ENCODE measurements around the gene EEF1G.
"Not testable (repeated sequence)": the region's sequence is repeated elsewhere in the genome, so short reads cannot be mapped to it uniquely, and the experiment has no call there.

Gene EEF1G, protein sequence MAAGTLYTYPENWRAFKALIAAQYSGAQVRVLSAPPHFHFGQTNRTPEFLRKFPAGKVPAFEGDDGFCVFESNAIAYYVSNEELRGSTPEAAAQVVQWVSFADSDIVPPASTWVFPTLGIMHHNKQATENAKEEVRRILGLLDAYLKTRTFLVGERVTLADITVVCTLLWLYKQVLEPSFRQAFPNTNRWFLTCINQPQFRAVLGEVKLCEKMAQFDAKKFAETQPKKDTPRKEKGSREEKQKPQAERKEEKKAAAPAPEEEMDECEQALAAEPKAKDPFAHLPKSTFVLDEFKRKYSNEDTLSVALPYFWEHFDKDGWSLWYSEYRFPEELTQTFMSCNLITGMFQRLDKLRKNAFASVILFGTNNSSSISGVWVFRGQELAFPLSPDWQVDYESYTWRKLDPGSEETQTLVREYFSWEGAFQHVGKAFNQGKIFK

DNA sequence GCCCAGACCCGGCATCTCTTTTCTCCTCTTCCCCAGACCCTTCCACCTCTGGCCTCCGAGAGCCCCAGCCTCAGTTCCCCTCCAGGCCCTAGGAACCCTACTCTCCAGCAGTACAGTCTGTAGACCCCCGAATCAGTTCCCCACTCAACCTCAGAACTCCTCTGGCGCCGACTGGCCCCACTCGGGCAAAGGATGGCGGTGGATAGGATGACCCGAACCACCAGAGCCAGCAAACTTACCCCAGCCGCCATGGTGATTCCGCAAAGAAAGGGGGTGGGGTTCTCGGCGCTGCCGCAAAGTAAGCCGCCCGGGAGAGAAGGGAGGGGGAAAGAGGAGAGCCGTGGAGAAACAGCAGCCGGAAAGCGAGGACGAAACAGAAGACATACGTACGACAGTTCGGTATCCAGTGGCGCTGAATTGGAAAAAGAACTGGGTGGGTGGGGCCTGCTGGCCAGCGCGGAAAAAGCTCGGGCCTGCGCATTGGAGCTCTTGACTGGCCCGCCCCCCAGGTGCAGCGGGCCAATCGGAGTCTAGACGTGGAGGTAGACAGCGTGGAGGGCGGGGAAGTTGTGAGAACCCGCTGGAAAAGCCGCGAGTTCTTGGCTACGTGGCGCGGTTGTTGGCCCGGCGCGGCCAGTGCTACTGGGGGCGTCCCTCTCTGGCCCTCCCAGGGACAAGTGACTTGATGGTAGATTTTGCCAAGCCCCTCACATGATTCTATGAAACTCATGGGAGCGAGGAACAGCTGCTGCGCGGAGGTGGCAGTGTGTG lies at the start of gene EEF1G:
TSS of gene EEF1G (minus strand) at position 300 of the 771 bp plus-strand sequence. CDS start at position 251, 49 bp downstream.
- DNase-seq (ENCODE audit: low spot score): peak; percentile 100

DNA sequence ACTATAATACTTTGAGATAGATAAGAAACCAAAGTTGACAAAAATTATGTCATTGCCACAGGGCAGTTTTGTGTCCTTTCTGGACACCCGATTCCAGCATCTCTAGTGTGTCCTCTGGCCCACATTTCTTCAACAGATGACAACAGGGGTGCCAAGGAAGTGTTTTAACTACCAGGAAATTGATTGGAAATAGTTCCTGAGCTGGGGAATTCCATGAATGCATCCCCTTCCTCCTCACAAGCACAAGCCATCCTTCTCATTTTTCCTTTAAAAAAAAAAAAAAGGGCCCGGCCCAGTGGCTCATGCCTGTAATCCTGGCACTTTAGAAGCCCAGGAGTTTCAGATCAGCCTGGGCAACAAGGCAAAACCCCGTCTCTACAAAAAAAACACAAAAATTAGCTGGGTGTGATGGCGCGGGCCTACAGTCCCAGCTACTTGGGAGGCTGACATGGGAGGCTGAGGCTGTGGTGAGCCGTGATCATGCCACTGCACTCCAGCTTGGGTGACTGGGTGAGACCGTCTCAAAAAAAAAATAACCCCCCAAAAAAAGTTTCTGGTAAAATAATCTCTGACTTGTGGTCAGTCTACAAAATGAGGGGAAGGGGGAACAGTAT lies 48.9 kb upstream of the EEF1G start:
- no peak for DNase-seq (ENCODE audit: low spot score)

DNA sequence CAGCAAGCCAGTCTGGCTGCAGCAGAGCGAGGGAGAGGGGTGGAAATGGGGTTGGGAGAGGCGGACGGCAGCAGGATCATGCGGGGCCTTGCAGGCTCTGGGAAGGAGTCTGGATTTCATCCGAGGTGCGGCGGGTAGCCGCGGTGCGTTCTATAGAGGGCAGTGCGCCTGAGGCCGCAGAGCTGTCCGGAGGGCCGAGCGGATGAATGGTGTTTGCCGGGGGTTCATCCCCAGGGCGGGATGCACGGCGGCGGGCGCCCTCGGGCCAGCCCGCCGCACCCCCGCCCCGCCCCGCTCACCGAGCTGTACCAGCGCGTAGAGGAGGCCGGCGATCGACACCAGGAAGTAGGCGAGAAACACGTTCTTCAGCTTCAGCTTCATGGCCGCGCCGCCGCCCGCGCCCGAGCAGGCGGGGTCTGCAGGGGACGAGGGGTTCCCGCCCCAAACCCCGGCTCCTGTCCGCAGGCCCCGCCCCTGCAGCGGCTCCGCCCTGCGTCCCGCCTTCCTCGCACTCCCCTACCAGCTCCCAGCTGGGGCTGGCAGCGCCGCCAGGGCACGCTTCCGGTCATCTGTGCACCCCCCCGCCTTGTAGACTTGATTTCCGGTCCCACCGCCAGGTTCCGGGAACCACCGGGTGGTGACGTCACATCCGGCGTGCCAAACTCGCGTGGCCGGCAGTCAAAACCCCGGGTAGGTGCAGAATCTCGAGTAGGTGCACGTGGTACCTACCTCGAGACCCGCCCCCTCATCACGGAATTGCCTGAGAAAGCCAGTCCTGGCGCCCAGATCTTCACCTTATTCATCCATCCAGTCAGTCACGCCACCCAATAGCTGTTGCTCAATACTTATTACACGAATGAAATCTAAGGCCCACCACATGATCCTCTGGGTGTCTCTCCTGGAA lies 48.1 kb upstream of the EEF1G start, which contains the start of gene B3GAT3:
TSS of gene B3GAT3 (minus strand) at position 420 of the 904 bp plus-strand sequence. CDS start at position 381, 39 bp downstream.
- DNase-seq (ENCODE audit: low spot score): peak; percentile 98

DNA sequence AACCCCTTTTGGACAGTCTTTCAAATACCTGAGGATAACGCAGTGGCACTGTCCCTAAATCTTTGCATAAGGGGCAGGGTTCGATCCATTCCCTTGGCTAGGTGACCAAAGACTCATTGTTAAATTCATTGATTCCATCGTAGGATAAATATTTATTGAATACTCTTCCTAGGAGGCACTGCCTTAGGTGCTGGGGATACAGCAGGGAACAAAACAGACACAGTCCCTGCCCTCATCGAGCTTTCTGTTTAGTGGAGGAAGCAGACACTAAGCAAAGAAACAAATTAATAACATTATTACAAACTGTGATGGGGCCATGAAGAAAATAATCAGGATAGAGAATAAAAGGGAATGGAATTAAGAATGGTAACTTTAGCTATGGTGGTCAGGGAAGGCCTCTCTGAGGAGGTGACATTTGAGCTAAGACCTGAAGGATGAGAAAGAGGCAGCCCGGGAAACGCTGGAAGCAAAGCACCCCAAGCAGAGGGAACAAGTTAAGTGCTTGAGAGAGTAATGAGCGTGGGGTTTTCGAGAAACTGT lies 47.4 kb upstream of the EEF1G start:
- no peak for DNase-seq (ENCODE audit: low spot score)

GRCh38 chr11:62616957-62617356 lies 43.3 kb upstream of the EEF1G start:
- not testable (repeated sequence) for DNase-seq (ENCODE audit: low spot score)

DNA sequence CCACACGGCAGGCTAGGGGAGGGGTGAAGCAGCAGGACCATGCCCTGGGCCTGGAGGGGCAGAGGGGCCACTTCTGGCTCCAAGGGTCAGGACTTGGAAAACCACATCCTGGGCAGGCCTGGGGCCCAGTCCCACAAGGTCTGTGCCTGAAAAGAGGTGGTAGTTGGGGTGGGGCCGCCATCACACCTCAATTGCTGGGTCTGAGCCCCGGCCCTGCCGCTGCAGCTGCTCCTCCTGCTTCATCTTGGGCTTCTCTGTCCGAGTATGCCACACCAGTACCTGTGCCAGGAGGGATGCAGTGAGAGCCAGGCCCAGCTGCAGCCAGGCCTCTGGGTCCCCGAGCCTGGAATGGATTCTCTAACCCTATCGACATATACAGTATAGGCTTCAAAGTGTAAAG lies 41.8 kb upstream of the EEF1G start:
- no peak for DNase-seq (ENCODE audit: low spot score)

DNA sequence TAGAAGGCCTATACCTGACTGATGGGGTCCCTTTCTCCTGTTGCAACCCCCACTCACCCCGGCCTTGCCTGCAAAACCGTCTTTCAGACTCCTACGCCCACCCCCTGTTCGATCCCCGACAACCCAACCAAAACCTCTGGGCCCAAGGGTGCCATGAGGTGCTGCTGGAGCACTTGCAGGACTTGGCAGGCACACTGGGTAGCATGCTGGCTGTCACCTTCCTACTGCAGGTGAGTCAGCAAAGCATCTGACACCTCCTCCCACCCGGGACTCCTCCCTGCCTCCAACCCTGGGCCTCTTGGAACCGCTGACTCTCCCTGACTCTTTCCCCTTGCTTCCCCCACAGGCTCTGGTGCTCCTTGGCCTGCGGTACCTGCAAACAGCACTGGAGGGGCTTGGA lies 40.6 kb upstream of the EEF1G start:
- DNase-seq (ENCODE audit: low spot score): no peak

DNA sequence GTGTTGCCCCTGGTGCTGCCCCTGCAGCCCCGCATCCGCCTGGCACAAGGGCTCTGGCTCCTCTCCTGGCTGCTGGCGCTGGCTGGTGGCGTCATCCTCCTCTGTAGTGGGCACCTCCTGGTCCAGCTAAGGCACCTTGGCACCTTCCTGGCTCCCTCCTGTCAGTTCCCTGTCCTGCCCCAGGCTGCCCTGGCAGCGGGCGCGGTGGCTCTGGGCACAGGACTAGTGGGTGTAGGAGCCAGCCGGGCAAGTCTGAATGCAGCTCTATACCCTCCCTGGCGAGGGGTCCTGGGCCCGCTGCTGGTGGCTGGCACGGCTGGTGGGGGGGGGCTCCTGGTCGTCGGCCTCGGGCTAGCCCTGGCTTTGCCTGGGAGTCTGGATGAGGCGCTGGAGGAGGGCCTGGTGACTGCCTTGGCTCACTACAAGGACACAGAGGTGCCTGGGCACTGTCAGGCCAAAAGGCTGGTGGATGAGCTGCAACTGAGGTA lies 39.6 kb upstream of the EEF1G start:
- no peak for DNase-seq (ENCODE audit: low spot score)

GRCh38 chr11:62612366-62613290 lies 38.9 kb upstream of the EEF1G start, which contains the start of the genes EML3 and ROM1:
Gene EML3, minus strand, starts transcription at chr11:62612775. Its CDS starts 318 bp downstream, at chr11:62612457.
Gene ROM1, plus strand, starts transcription at chr11:62613257. Its CDS starts 25 bp downstream, at chr11:62613282.
- DNase-seq (ENCODE audit: low spot score): peak; percentile 95

GRCh38 chr11:62611705-62612365 lies 38.1 kb upstream of the EEF1G start:
- peak; percentile 78 for DNase-seq (ENCODE audit: low spot score)

DNA sequence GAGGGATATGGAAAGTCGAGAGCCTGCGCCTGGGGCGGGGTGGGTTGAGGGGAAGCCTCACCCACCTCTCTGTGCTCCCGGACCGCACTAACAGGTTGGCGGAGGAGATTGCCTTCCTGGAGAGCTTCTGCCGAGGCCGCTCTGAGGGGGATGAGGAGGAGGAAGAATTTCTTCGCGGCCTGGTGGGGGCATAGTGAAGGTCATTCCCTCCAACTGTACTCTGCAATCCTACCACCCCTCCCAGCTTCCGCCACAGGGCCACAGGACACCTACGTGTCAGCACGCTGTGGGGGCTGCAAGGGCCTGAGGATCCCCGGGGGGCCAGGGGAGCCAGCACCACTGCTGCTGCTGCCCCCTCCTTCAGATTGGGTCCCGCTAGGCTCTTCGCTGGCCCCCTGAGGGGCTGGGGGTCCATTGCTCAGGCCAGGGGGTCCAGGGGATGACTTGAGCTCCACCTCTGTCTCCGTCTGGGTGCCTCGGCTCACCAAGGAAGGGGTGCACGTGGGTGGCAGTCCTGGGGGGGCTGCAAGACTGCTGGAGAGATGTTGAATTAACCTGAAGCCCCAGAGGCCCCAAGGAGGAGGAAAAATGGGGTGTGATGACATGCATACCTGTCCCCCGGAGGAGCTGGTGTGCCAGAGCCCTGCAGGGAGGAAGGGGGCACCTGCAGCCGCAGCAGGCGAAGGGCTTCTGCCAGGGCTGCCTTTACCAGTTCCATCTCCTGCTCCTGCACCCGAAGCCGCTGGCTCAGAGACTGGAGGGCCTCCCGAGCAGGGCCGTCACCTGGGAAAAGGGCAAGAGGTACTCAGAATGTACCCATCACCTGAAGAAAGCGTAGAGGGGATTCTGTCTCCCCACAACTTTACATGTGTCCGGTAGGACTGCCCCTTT lies 37.4 kb upstream of the EEF1G start:
- DNase-seq (ENCODE audit: low spot score): no peak

DNA sequence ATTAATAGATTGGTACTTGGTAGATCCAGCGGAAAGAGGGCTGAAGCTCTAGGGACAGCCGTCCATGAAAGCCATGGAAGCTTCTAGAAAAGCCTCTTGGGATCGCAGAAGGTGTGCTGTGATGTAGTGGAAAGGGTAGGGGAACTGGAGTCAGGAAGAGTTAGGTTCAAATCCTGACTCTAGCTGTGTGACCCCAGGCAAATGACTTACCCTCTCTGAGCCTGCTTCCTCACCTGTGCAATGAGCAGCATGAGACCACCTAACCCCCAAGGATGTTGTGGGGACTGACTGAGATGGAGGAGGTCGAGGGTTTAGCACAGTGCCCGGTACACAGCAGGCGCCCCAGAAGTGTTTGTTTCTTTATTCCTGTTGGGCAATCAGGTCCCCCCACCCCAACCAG lies 36.7 kb upstream of the EEF1G start:
- DNase-seq (ENCODE audit: low spot score): no peak

DNA sequence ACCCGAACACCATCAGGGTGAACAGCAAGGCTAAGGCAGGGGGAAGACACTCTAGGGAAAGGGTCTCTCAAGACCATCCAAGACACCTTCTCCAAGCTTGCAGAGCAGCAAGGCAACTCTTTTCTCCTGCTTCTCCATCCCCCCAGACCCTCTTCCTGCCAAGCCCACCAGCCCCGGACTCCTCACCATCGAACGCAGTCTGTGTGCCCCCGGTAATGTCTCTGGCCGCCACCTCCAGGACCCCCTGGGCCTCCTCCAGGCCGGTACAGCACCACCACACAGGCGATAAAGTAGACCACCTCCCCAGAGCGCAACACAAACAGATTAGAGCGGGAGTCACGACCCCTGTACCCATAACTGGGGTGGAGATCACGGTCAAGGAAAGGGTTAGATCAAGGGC lies 35.1 kb upstream of the EEF1G start:
- DNase-seq (ENCODE audit: low spot score): no peak

DNA sequence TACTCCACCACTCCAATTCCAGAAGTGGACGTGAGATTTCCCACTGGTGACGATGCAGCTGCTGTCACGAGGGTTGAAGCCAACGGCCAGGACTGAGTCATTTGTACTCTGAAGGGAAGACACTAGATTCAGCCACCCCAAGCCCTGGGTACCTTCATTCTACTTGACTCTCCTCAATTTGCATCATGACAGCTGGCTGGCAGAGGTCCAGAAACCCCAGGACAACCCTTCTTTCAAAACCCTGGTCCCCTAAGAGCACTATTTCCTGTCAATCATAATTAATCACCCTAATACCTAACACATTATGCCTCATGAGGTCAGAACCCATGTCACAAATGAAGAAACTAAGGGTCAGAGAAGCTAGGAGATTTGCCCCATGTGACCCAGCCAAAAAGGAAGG lies 34.0 kb upstream of the EEF1G start:
- peak; percentile 83 for DNase-seq (ENCODE audit: low spot score)

DNA sequence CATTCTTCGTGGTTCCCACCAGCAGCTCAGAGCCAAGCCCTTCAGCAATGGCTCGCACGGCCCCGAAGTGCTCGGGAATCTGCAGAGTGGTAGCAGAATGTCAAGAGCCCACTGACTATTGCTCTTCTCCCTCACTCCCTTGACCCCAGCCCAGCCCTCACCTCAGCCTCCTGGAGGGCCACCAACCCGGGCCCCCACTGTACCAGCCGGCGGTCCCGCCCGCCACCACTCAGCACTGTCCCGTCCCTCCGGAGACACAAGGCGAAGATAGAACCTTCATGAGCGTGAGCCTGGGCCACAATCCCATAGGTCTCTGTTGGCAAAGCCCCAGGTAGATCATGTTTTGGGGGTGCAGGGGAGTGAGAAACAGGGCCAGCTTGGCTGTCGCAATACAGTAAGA lies 32.2 kb upstream of the EEF1G start:
- no peak for DNase-seq (ENCODE audit: low spot score)

GRCh38 chr11:62605467-62605866 lies 31.8 kb upstream of the EEF1G start:
- DNase-seq (ENCODE audit: low spot score): no peak

- DNase-seq (ENCODE audit: low spot score): no peak
These were observed 30.9 kb upstream of the EEF1G start for GRCh38 chr11:62604460-62605120.

Data from NAMALWA (cell line).